Amniotic stem cell (primary cell): ENCODE measurements around the gene GUCY2C.

Experiments
- DNase-seq: peaks from one replicate; lab custom pipeline; 2025; lab: John Stamatoyannopoulos, UW

The GUCY2C gene

GRCh38 chr12:14621826-14622225 lies 74.6 kb downstream of the GUCY2C start:
- DNase-seq: no peak

GRCh38 chr12:14619741-14620501 lies 76.5 kb downstream of the GUCY2C start:
- no peak for DNase-seq

GRCh38 chr12:14618983-14619382 lies 77.4 kb downstream of the GUCY2C start:
- no peak for DNase-seq

- no peak for DNase-seq
Observed at GRCh38 chr12:14614704-14615121, 81.7 kb downstream of the GUCY2C start.

- DNase-seq: no peak
Observed at GRCh38 chr12:14613718-14614117, 82.7 kb downstream of the GUCY2C start.

- DNase-seq: no peak
Observed at GRCh38 chr12:14612898-14613445, 83.4 kb downstream of the GUCY2C start.

GRCh38 chr12:14612250-14612649 lies 84.1 kb downstream of the GUCY2C start:
- no peak for DNase-seq

- DNase-seq: no peak
Observed at GRCh38 chr12:14611640-14612203, 84.7 kb downstream of the GUCY2C start.

GRCh38 chr12:14607568-14607967 lies 88.8 kb downstream of the GUCY2C start:
- no peak for DNase-seq

- no peak for DNase-seq
Observed at GRCh38 chr12:14605401-14605989, 90.9 kb downstream of the GUCY2C start.

GRCh38 chr12:14601692-14602478 lies 94.5 kb downstream of the GUCY2C start:
- no peak for DNase-seq

- no peak for DNase-seq
Observed at GRCh38 chr12:14597480-14597879, 98.9 kb downstream of the GUCY2C start.

- DNase-seq: no peak
Observed at GRCh38 chr12:14591719-14592118, 104.7 kb downstream of the GUCY2C start.

GRCh38 chr12:14589169-14590004 lies 107.0 kb downstream of the GUCY2C start:
- no peak for DNase-seq

- no peak for DNase-seq
Observed at GRCh38 chr12:14588571-14588970, 107.8 kb downstream of the GUCY2C start.

GRCh38 chr12:14578646-14579045 lies 117.8 kb downstream of the GUCY2C start:
- no peak for DNase-seq

- no peak for DNase-seq
Observed at GRCh38 chr12:14577344-14577743, 119.1 kb downstream of the GUCY2C start.

GRCh38 chr12:14576896-14577295 lies 119.5 kb downstream of the GUCY2C start:
- no peak for DNase-seq

GRCh38 chr12:14575585-14575984 lies 120.8 kb downstream of the GUCY2C start:
- DNase-seq: no peak

GRCh38 chr12:14573118-14573517 lies 123.3 kb downstream of the GUCY2C start:
- DNase-seq: no peak

- no peak for DNase-seq
Observed at GRCh38 chr12:14572401-14572800, 124.0 kb downstream of the GUCY2C start.
